GM06990 (cell line): Measurements from ENCODE around the gene COX7A2.

Experiments
- DNase-seq: peaks from one replicate; pipeline ENCODE4 v3.0.0-alpha.2; 2011; ENCODE audit not compliant: insufficient read length; ENCODE audit errors: extremely low read depth
- H3K27me3 ChIP-seq: replicated peaks from 2 replicates; pipeline ENCODE4 v1.6.0; 2011; ENCODE audit warnings: low read length; ENCODE audit not compliant: control insufficient read depth, insufficient read depth
- H3K36me3 ChIP-seq: 2 replicates; pipeline ENCODE4 v1.5.1; 2011; ENCODE audit warnings: low read length; ENCODE audit not compliant: control insufficient read depth, insufficient read depth
- H3K4me3 ChIP-seq: replicated peaks from 2 replicates; pipeline ENCODE4 v1.5.1; 2011; ENCODE audit warnings: low read depth, mild to moderate bottlenecking, control low read depth, low read length
- CTCF ChIP-seq: IDR thresholded peaks from 2 replicates; pipeline ENCODE4 v1.5.1; 2011; ENCODE audit warnings: low read length, control low read depth, mild to moderate bottlenecking, inconsistent platforms; ENCODE audit not compliant: insufficient read depth, poor library complexity, severe bottlenecking

COX7A2 gene

GRCh38 chr6:75210885-75211739, 32.5 kb downstream of the COX7A2 start:
- TF ChIP-seq CTCF, result peak; percentile 74
- no peak overlapping the region for H3K4me3 ChIP-seq
- H3K36me3 ChIP-seq, result no peaks in the 10 kb centered on the region
- H3K27me3 ChIP-seq, result peaks cover 2% of the 10 kb centered on the region; the same call in 1 of the 2 replicates
- DNase-seq, result no peak

- Histone ChIP-seq H3K27me3 (peaks cover 3% of the 10 kb centered on the region), H3K36me3 (no peaks in the 10 kb centered on the region), H3K4me3 (no peak overlapping the region)
- no peak for TF ChIP-seq CTCF
- no peak for DNase-seq
Measured at GRCh38 chr6:75209184-75209723, 34.3 kb downstream of the COX7A2 start.

- Histone ChIP-seq H3K36me3 (no peaks in the 10 kb centered on the region), H3K27me3 (peaks cover 3% of the 10 kb centered on the region), H3K4me3 (no peak overlapping the region)
- DNase-seq, result peak; percentile 62
- TF ChIP-seq CTCF, result peak; percentile 91
Measured at GRCh38 chr6:75208298-75209183, 35.1 kb downstream of the COX7A2 start.

- peaks cover 4% of the 10 kb centered on the region for H3K27me3 ChIP-seq
- no peak overlapping the region for H3K4me3 ChIP-seq
- H3K36me3 ChIP-seq, result no peaks in the 10 kb centered on the region
- TF ChIP-seq CTCF, result no peak
- DNase-seq, result peak; percentile 17
Measured at GRCh38 chr6:75206576-75207342, 36.8 kb downstream of the COX7A2 start.

- DNase-seq, result peak; percentile 32
- peaks cover 4% of the 10 kb centered on the region for H3K27me3 ChIP-seq
- H3K4me3 ChIP-seq, result no peak within 1 kb of the TSS
- TF ChIP-seq CTCF, result no peak
- no peaks in the 10 kb centered on the region for H3K36me3 ChIP-seq
Measured at GRCh38 chr6:75205776-75206575, 37.6 kb downstream of the COX7A2 start, which contains the start of gene COL12A1. COL12A1 (minus strand) TSS chr6:75206053; CDS start chr6:75202792, 3,261 bp downstream.
